Measurements from ENCODE around the gene CCNI2.

The CCNI2 gene

DNA sequence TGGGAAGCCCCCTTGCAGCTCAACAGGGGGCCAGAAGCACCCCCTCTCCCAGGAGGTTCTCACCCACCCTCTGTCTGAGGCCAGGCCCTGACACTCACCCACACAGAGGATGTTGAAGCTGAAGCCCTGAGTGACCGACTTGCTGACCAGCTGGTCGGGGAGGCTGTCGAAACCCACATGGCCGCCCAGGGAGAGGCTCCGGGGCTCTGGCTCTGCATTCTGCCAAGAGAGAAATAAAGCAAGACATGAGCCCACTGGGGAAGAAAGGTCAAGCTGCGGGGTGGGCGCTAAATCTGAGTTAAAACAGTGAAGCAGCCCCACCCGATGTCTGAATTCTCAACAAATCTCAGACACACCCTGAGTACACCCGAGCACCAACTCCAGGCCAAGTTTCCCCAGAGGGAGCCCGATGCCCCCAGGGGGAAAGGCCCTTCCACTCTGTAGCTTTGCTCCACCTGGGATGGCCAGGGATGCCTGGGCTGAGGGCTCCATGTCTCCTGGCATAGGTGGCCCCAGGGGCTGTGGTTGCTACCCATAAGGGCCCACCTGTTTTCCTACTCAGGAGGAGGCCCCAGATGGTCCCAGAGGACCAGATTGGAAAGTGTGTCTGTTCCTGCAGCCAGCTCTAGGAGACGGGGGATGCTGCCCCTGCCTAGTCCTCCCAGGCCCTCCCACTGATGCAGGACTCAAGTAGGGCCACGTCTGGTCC, 18.2 kb downstream of the CCNI2 start:
- DNase-seq, result peak; percentile 53

DNA sequence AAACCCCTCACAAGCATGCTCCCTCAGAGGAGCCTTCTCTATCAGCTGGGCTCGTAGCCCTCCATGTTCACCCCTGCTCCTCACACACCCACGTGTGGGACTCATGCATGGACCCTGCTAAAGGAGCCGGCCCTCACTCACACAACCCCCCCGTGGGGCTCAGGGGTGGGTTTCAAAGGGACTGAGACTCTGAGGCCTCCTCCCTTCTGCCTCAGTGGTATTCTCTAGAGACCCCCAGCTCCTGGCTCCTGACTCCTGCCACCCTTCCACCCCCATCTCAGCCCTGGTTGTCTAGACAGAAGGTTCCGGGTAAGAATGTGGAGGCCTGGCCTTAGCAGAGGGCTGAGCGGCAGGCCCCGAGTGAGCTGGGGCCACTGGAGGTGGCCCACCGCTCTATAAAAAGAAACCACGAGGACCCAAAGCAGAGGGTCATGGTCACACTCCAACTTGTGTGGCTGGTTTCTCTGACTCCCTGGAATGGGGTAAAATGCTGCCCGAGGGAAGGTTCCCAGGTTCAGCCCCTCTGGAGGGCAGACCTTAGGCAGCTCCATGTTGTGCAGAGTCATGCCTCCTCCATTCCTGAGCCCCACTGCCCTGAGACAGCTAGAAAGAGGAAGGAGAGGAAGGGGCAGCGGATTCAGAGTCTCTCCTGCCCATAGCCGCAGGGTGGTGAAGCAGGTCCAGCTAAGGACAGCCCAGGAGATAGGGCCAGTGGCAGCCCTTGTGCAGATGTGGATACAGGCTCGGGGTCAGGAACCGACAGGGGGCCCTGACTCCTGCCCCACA, 19.0 kb downstream of the CCNI2 start:
- DNase-seq, result no peak

DNA sequence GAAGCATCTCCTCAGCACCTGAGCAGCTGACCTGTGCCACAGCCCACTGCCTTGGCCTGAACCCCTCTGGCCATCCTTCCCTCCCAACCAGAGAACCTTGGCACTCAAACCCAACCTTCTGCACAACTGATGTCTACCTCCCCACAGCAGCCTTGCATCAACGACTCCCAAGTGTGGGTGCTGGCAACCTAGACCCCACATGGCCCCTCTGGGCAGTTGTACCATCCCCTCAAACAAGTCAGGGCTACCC, 19.5 kb downstream of the CCNI2 start:
- DNase-seq, result no peak

DNA sequence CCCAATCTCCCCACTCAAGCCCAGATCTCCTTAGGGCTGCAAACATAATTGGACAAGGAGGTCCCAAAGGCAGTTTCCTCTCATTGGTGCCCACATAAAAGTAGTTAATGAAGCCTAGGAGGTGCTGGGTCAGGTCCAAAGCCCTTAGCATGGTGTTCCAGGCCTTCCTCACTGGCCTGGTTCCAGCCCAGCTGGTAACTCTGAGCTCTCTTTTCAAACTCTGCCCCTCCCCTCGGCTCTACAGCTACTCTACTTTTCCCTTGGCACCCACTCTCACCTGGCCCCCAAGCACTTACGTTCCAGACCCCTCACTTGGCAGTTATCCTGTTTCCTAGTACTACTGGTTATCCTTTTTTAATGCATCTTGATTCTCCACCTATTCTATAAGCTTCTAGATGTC, 19.9 kb downstream of the CCNI2 start:
- no peak for DNase-seq

DNA sequence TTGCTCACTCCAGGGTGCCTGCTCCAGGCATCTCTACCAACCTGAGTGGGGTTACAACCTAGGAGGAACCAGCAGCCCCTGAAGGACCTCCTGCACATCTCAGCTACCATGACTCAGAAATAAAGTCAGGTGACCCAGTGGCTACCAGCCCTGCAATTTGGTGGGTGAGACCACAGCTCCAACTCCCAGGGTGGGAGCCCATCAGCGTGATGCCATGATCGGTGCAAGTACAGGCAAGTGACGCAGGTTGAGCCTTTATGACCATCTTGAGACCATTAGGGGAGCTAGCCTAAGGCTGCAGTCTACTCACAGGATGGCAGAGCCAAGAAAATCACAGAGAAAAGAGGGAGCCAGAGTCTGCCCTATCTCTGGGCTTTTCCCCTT, 21.3 kb downstream of the CCNI2 start:
- DNase-seq, result no peak

DNA sequence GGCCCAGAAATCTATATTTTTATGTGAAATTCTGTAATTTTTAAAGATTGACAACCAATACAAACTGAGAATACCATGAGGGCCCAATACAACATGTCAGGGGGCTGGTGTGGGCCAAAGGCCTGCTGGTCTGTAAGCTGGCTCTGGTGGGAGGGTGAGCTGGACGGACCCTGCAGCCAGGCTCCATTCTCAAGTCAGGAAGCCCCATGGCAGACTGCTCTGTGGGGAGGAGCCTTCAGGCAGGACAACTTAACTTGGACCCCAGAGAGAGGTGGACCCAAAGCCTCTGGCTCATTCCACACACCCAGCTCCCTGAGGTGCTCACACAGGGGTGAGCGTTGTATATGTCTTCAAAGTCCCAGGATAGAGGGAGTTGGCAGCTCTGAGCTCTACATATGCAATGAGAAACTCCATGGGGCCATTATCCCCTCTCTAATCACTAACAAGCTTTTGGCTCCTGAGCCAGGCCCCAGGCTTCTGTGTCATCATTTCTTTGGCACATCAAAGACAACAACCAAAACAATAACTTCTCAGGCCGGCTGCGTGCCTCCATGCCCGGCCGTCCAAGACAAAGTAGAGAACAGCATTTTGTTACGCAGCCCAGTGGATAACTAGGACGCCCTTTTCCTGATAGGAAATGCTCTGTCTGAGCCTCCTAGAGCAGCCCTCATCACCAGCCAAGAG, 23.4 kb downstream of the CCNI2 start:
- peak; percentile 57 for DNase-seq

DNA sequence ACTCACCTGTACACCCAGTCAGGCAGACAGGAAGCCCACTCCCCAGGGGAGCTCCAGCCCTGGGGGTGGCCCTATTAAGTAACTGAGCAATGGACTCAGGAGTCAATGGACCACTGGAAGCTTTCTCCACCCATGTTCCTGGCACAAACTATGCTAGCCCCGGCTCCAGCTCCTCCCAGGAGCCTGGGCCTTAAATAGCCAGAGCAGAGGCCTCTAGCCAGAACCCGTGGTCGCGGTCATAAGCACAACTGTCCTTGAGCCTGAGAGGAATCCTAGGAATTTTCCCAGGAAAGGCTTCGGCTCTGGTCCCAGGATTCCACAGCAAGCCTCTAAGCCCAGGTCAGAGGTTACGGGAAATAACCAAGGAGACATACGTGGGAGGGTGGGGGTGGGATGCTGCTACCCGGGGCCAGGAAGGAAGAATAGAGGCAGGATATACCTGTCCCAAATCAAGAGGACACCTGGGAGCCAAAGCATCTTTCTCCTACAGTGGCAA, 24.3 kb downstream of the CCNI2 start:
- DNase-seq, result peak; percentile 39

DNA sequence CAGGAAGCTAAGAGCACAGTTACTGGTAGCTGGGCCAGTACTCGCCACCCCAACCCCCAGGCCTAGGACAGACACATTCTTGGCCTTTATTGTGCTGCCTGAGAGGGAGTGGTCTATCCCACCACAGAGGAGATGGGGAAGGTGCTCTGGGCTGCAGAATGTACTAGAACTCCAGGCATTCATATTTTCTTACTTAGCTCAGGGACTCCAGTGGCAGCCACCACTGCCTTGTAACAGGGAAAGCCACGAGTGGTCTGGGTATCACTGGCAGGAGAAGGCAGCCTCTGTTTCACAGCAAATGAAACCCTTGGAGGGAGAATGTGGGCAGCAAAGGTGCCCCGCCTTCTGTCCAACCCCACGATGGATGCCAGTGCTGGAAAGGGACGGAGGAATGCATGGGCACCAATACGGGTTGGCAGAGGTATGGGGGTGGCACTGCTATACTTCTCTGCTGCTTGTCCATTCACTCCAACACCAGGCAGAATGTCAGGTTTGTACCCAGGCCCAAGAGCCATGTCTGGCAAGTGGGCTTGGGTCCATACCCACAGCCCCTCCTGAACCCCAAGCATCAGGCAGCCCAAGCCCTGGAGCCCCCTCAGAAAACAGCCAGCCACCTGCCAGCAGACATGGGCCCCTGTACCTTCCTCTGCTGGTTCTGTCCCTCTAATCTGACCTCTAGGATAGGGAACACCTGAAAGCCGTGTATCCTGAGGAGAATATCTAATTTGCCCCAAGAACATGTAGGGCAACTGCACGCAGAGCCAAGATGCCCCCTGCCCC, 25.3 kb downstream of the CCNI2 start:
- peak; percentile 45 for DNase-seq

DNA sequence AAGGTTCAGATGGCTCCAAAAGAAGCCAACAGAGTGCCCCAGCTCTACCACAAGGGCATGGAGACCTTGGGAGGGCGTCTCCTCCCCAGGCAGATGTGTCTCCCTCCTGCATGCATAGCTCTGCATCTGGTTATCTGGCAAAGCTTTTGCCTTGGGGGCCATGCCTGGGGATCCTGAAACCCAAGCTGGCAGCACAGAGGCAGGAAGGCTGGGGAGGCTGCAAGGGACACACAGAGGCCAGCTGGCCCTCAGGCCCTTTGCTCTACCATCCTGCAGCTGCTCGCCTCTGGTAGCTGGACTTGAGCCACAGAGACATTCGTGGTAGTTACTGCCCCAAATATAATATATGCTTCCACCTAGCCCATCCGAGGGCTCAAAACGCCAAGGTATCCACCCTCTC, 25.9 kb downstream of the CCNI2 start:
- DNase-seq, result peak; percentile 27

DNA sequence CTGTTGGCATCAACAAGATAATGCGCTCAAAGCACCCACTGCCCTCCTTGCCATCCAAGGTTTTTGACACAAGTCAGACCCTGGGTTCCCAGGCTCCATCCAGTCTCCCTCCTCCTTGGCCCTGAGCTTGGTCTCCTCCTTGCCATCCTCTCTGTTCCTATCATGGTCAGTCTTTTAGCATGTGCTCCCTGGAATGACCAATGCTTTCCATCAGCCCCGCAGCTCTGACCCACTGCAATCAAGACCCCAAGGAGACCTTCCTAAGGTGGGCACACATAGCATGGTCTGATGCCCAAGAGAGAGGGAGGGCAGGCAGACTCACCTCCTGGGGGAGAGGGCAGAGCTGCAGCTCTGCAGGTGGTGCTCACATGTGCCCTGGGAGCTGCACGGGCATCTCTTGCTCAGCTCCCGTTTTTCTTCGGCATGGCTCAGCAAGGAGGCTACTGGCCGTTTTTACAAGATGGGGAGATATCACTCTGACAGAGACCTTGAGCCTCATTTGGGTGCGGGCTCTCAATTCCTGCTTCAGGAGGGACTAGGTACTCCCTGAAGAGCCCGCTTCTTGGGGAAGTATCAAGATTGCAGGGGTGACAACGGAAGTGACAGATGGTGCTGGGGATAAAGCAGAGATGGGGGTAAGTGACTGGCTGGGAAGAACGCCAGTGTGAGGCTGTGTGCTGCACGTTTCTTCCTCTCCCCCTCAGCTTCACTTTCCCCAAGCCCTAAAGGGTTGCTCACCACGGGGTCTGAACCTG, 26.6 kb downstream of the CCNI2 start:
- peak; percentile 47 for DNase-seq

DNA sequence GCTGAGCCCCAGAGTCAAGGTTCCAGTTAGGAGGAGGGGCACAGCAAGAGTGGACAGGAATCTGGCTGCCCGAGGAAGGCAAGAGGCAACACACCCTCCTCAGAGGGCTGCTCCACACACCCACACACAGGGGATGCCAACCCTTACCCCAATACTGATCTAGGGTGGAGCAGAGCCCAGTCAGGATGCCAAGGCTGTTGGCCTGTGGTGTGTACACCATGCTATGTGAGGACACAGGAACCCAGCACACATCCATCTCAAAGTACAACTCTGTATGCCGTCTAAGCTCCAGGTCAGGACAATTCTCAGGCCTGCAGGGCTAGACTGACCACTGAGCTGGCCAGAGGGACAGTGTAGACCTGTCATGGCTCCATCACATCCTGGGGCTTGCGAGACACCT, 27.2 kb downstream of the CCNI2 start:
- DNase-seq, result peak; percentile 21

DNA sequence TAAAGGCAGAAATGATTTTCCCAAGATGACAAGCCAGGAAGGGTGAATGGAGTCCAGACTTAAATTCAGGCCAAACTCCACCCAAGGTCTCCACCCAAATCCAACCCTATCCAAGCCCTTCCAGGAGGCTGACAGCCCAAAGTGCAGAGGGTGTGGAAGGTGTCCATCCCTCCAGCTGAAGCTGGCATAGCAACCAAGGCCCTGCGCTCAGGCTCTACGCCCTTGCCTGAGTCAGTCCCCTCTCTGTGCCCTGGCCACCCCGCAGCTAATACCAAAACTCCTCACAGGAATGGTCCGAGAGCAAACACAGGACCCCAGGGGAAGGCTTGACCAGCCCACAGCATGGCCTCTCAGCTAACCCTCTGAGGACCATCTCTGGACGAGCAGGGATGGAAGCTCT, 27.7 kb downstream of the CCNI2 start:
- peak; percentile 56 for DNase-seq

DNA sequence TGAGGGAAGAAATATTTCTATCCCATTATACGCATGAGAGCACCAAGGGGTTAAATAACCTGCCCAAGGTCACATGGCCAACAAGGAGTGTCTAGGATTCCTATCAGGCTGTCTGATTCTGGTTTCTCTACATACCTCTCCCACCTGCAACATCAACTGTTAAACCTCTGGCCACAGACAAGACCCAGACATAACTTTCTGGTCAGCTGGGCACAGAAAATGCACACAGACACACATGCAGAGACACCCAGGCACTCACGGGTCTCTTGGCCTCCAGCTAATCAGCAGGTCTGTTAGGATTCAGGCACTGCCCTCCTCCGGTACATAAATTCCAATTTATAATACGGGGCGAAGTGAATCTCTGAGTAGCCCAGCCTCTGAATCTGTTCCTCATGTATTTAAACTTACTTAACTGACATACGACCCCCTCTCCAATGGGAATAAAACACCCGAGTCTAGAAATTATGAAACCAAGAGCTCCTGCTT, 28.3 kb downstream of the CCNI2 start:
- DNase-seq, result peak; percentile 17

DNA sequence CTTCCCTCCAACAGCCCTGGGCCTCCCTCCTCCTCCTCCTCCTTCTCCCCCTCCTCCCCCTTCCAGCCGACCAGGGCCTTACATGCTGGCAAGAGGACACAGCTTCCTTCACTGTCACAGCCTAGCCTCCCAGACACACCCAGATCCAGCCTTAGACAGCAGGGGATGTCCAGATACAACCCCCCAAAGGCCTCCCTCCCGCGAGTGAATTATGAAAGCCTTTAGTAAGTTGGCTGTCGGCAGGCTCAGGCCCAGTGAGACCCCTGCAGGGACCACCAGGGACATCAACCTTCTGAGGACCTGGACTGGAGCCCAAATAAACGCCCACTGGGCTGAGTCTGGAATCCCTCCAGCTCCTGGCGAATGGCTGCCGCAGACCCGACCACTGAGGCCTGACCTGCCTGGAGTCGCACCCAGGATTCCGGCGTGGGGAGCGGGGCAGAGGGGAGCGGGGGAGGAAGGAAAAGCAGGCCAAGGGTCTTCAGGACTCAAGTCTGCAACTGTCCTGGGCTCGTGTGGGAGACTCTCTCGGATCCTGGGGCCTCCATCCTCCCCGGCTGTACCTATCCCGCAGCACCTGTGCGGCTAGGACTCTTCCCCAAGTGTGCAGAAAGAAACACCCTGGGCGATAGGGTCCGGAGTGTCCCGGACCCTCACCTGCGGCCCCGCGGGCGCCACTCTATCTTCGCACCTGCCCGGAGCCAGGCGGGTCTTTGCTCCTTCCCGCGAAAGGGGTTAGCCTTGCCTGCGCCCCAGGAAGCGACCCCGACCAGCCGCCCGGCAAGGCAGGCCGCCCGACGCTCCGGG, 29.1 kb downstream of the CCNI2 start:
- peak; percentile 60 for DNase-seq

DNA sequence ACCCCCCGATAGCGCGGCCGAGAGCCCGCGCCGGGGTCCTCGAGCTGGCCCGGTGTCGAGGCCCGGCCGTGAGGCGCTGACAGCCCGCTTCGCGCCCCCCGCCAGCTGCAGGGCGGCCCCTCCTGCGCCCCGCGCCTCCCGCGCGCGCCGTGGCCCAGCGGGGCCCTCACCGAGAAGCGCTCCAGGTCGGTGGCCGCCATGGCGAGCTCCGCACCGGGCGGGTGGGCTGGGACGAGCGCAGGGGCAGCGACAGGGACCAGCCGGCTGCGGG, 29.6 kb downstream of the CCNI2 start:
- no peak for DNase-seq

DNA sequence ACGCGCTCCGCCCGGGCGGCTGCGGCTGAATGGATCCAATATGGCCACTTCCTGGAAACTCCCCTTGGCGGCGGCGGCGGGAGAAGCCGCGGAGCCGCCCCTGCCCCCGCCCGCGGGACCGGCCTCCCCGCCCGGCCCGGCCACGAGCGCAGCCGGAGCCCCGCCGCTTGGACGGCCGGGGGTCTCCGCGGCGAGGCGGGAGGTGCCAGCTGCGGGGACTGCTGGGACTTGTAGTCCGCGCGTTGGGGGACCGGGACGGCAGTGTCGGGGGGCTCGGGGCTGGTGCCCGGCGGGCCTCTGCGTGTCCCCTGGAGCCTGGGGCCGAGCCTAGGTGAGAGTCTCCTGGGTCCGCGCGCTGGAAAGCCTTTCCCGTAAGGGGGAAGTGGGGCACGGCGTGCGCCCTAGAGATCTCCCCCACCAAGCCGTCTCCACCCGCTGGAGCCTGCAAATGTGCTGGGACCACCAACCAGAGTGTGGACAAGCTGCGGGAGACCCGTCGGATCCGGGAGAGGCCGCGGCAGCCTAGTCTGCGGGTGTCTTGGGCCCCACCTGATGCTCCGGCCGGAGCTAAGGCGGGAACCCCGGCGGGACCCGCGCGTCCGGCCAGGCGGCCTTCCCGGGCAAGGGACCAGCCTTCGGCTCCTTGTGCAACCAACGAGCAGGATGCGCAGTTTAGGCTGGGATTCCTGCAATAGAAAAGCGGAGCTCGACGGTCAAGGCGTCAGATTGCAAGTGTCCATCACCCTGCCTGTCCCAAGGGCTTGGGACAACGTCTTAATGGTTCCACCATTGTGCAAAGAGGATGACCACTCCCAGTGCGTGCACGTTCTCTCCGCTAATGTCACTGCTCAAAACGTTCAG, 30.2 kb downstream of the CCNI2 start, which contains the start of gene SEPTIN8:
Gene SEPTIN8, minus strand, starts transcription at position 31 of the 861 bp plus-strand sequence. CDS start 102 bp downstream, outside the sequence.
- peak; percentile 82 for DNase-seq

DNA sequence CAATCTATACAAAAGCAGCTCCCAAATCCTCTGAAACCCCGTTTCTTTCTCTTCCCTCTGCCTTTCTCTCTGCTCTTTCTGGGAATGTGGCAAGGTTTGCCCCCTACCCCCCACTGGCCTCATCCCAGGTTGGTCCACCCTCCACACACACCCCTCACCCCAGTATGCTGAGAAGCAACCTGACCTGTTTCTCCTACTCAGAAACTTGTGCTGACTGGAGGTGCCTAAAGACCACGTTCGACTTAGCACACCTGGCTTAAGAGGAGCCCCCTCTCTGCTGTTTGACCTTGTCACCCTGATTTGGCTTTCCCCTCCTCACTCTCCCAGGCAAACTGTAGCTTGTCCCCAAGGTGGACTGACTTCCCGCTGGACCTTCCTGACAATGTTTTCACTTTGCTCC, 30.9 kb downstream of the CCNI2 start:
- peak; percentile 37 for DNase-seq

DNA sequence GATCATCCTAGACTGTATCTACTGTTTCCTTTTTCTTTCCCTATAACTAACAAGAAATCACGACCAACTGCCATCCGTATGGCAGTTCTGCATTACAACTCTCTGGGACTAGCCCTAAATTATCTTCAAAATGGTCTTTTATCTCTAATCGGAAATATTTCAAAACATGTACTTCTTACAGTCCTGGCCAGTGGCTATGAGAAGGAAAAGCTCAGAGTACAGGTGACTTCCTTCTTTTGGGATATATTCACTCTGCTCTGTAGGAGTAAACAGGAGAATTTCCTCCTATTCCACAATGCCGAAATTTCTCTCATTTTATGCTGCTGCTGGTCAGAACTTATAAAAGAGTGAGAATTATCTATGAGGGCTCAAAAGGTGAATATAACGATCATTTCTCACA, 31.6 kb downstream of the CCNI2 start:
- no peak for DNase-seq

DNA sequence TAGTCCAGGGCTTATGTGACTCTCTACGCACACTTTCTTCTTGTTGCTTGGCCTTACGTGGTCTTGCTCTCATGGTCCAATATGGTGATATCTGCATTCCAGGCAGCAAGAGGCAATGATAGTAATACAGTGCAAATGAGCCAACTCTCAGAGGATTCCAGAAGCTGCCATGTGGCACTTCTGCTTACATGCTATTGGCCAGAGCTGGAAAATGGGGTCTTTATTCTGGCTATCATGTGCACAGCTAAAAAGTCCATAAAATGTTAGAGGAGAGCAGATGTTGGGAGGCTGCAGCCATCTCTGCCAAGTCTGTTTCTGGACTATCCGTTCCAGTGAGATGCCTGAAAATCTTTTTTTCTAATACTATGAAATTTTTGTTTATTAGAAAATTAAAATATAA, 32.7 kb downstream of the CCNI2 start:
- peak; percentile 4 for DNase-seq

DNA sequence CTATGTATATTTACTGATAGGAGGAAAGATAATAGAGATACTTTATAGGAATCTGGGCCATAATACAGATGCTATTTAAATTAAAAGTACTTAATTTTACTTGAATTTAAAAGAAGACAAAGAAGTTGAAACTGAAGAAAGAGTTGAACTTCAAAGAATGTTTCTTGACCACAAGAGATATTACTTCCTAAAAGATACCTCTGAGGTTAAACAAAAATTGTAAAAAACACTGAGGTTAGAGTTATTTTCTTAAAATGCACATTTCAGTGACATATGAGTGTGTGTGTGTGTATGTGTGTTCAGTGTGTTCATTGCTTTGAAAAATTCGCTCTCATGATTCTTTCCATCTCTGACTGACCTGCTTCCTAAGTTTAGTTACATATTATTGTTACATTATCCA, 33.4 kb downstream of the CCNI2 start:
- DNase-seq, result no peak

DNA sequence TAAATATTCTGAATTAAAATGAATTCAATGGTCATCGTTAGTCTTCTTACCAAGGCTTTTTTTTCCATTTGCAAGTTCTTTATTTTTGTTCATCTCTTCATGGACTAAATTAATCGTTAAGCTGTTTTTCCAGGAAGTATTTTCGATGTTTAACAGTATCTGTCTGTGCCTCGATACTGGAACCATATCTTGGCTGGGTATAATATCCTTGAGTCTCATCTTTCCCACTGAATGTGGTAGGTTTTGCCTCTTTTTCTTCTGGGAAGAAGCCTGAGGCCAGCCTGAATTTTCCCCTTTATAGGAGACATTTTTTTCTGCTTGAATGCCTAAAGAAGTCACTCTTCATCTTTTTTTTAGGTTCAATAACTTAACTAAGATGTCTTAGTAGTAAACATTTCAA, 33.8 kb downstream of the CCNI2 start:
- no peak for DNase-seq

All from activated effector memory CD4-positive, alpha-beta T cell treated with anti-CD3 and anti-CD28 coated beads, Interleukin-2, amount 50 U/mL, for 16 hours (primary cell).